H9 (cell line): ENCODE results near the gene SH3BP2. TPM values are rescaled to one million over a fixed set of nuclear protein-coding genes. Genes with fewer than 3 reads are reported as not detected.

Source experiments
- DNase-seq: peaks from one replicate; pipeline ENCODE4 v3.0.0-alpha.2; 2017
- H2AFZ ChIP-seq: one replicate; pipeline ENCODE4 v1.6.1; 2013; ENCODE audit warnings: mild to moderate bottlenecking, low read length, control low read depth, moderate library complexity
- H2AK5ac ChIP-seq: 2 replicates; pipeline ENCODE4 v1.6.1; 2013; ENCODE audit warnings: low read length, control low read depth, mixed read lengths; ENCODE audit not compliant: insufficient read length
- H2BK120ac ChIP-seq: one replicate; pipeline ENCODE4 v1.6.1; 2013; ENCODE audit warnings: low read depth, mild to moderate bottlenecking, low read length, control low read depth, inconsistent platforms; ENCODE audit not compliant: poor library complexity, severe bottlenecking
- H2BK12ac ChIP-seq: 2 replicates; pipeline ENCODE4 v1.6.1; 2013; ENCODE audit warnings: low read length, control low read depth, mixed read lengths, low read depth; ENCODE audit not compliant: insufficient read length
- H2BK15ac ChIP-seq: 2 replicates; pipeline ENCODE4 v1.6.1; 2013; ENCODE audit warnings: low read depth, low read length, control low read depth
- H2BK20ac ChIP-seq: one replicate; pipeline ENCODE4 v1.6.1; 2013; ENCODE audit warnings: low read depth, mild to moderate bottlenecking, low read length, control low read depth, inconsistent platforms; ENCODE audit not compliant: poor library complexity, severe bottlenecking
- H2BK5ac ChIP-seq: 2 replicates; pipeline ENCODE4 v1.6.1; 2013; ENCODE audit warnings: low read length, control low read depth, mixed read lengths; ENCODE audit not compliant: insufficient read length
- H3K14ac ChIP-seq: 2 replicates; pipeline ENCODE4 v1.6.1; 2013; ENCODE audit warnings: low read length, control low read depth; ENCODE audit not compliant: insufficient read depth
- H3K18ac ChIP-seq: 2 replicates; pipeline ENCODE4 v1.6.1; 2013; ENCODE audit warnings: low read depth, mild to moderate bottlenecking, mixed read lengths, low read length, control low read depth; ENCODE audit not compliant: insufficient read length
- H3K23ac ChIP-seq: 2 replicates; pipeline ENCODE4 v1.6.1; 2013; ENCODE audit warnings: low read length, control low read depth, mixed read lengths, low read depth; ENCODE audit not compliant: insufficient read length
- H3K23me2 ChIP-seq: 2 replicates; pipeline ENCODE4 v1.6.1; 2013; ENCODE audit warnings: low read depth, mild to moderate bottlenecking, mixed read lengths, low read length, control low read depth; ENCODE audit not compliant: insufficient read length, poor library complexity, severe bottlenecking
- H3K27ac ChIP-seq: 2 replicates; pipeline ENCODE4 v1.5.1; 2013; ENCODE audit warnings: low read length, control low read depth, mixed read lengths, low read depth; ENCODE audit not compliant: insufficient read length
- H3K27me3 ChIP-seq: 2 replicates; pipeline ENCODE4 v1.6.1; 2013; ENCODE audit warnings: low read length, control low read depth, inconsistent platforms; ENCODE audit not compliant: insufficient read depth
- H3K4ac ChIP-seq: 2 replicates; pipeline ENCODE4 v1.6.1; 2013; ENCODE audit warnings: low read depth, mild to moderate bottlenecking, control low read depth, inconsistent platforms, low read length, moderate library complexity
- H3K4me1 ChIP-seq: 2 replicates; pipeline ENCODE4 v1.6.1; 2013; ENCODE audit warnings: low read length, control low read depth, inconsistent platforms; ENCODE audit not compliant: insufficient read depth
- H3K4me2 ChIP-seq: 2 replicates; pipeline ENCODE4 v1.6.1; 2013; ENCODE audit warnings: low read length, control low read depth, mixed read lengths; ENCODE audit not compliant: insufficient read length, insufficient read depth
- H3K56ac ChIP-seq: 2 replicates; pipeline ENCODE4 v1.6.1; 2013; ENCODE audit warnings: low read depth, mild to moderate bottlenecking, mixed read lengths, low read length, control low read depth; ENCODE audit not compliant: insufficient read length
- H3K79me1 ChIP-seq: 2 replicates; pipeline ENCODE4 v1.6.1; 2013; ENCODE audit warnings: low read depth, mild to moderate bottlenecking, moderate library complexity, low read length, control low read depth, inconsistent platforms; ENCODE audit not compliant: insufficient read depth, poor library complexity, severe bottlenecking
- H3K79me2 ChIP-seq: 2 replicates; pipeline ENCODE4 v1.6.1; 2013; ENCODE audit warnings: low read length, control low read depth, inconsistent platforms; ENCODE audit not compliant: insufficient read depth
- H3K9ac ChIP-seq: 2 replicates; pipeline ENCODE4 v1.6.1; 2013; ENCODE audit warnings: low read length, control low read depth, mixed read lengths; ENCODE audit not compliant: insufficient read length; ENCODE audit errors: extremely low read depth
- H3K9me3 ChIP-seq: one replicate; pipeline ENCODE4 v1.6.1; 2013; ENCODE audit warnings: low read depth, low read length, inconsistent platforms; ENCODE audit not compliant: control insufficient read depth
- H3T11ph ChIP-seq: one replicate; pipeline ENCODE4 v1.6.1; 2013; ENCODE audit warnings: mild to moderate bottlenecking, low read length, control low read depth, inconsistent platforms
- H4K20me1 ChIP-seq: one replicate; pipeline ENCODE4 v1.6.1; 2013; ENCODE audit not compliant: control insufficient read depth, insufficient read length, insufficient read depth
- H4K5ac ChIP-seq: 2 replicates; pipeline ENCODE4 v1.6.1; 2013; ENCODE audit warnings: low read depth, mild to moderate bottlenecking, mixed read lengths, low read length, control low read depth; ENCODE audit not compliant: insufficient read length
- H4K8ac ChIP-seq: replicated peaks from 2 replicates; pipeline ENCODE4 v1.6.1; 2013; ENCODE audit warnings: low read length, control low read depth, mixed read lengths, low read depth; ENCODE audit not compliant: insufficient read length
- H4K91ac ChIP-seq: 2 replicates; pipeline ENCODE4 v1.6.1; 2013; ENCODE audit warnings: low read depth, mild to moderate bottlenecking, moderate library complexity, mixed read lengths, low read length, control low read depth; ENCODE audit not compliant: insufficient read length
- H3K27ac Mint-ChIP-seq, 3 experiments: 2 replicates in 2 of 3; 3 replicates in 1 of 3; pipeline ENCODE4 v1.8.0; 2020 to 2021; ENCODE audit warnings: mixed read lengths in 3 of 3, mild to moderate bottlenecking in 1 of 3, moderate library complexity in 1 of 3
- H3K27me3 Mint-ChIP-seq: 2 replicates; pipeline ENCODE4 v1.8.0; 2021; ENCODE audit warnings: low read depth, mild to moderate bottlenecking, moderate library complexity, mixed read lengths
- H3K36me3 Mint-ChIP-seq, 3 experiments: 2 replicates in 2 of 3; 3 replicates in 1 of 3; pipeline ENCODE4 v1.8.0; 2020 to 2021; ENCODE audit warnings: low read depth in 3 of 3, mixed read lengths in 3 of 3; ENCODE audit not compliant: insufficient read depth in 1 of 3
- H3K4me1 Mint-ChIP-seq, 2 experiments: 2 replicates each; pipeline ENCODE4 v1.8.0; 2020; ENCODE audit warnings: mixed read lengths in 2 of 2
- H3K4me3 Mint-ChIP-seq, 2 experiments: 2 replicates in 1 of 2; 3 replicates in 1 of 2; pipeline ENCODE4 v1.8.0; 2020 to 2021; ENCODE audit warnings: mild to moderate bottlenecking in 2 of 2, mixed read lengths in 2 of 2, moderate library complexity in 1 of 2
- H3K9me3 Mint-ChIP-seq, 2 experiments: 2 replicates in 1 of 2; 3 replicates in 1 of 2; pipeline ENCODE4 v1.8.0; 2020; ENCODE audit warnings: mild to moderate bottlenecking in 2 of 2, mixed read lengths in 2 of 2, moderate library complexity in 1 of 2
- CTCF ChIP-seq: fragments of 200-600 bp; sonication (generic); conservative IDR thresholded peaks from 3 replicates; pipeline ENCODE4 v1.8.0; 2021; ENCODE audit warnings: antibody characterized with exemption, mild to moderate bottlenecking
- WGBS: extraction: QIAGEN DNeasy Blood & Tissue Kit; methylation state at CpG from one replicate; pipeline ENCODE4 v1.1.7; 2013; ENCODE audit warnings: missing lambda C conversion rate, low lambda C conversion rate, mixed read lengths; ENCODE audit not compliant: insufficient read length; ENCODE audit errors: extremely low coverage; 5-methylcytosine and 5-hydroxymethylcytosine counted together
- total RNA-seq: library from RNA; stranded (reverse); gene quantifications from 2 replicates; pipeline ENCODE4 v1.2.1, GENCODE V29; 2021

SH3BP2 gene
- total RNA-seq, 1 experiment from 2014 or later: 37.6 TPM

GRCh38 chr4:2799971-2800690, 7.2 kb downstream of the SH3BP2 start:
- no peak for TF ChIP-seq CTCF
- Histone ChIP-seq H2BK12ac (no peak overlapping the region), H3K4ac (no peak overlapping the region), H3K18ac (no peak overlapping the region), H3K79me1 (no peaks in the 10 kb centered on the region), H2BK5ac (no peak overlapping the region), H3K14ac (no peak overlapping the region; the same call in 1 of the 2 replicates), H3K27me3 (no peaks in the 10 kb centered on the region), H4K91ac (no peak overlapping the region), H2BK15ac (no peak overlapping the region), H4K8ac (no peak overlapping the region), H2AK5ac (no peak overlapping the region), H4K20me1 (no peaks in the 10 kb centered on the region), H3K27ac (no peak overlapping the region), H4K5ac (no peak overlapping the region), H3K56ac (no peak overlapping the region), H3K23me2 (no peaks in the 10 kb centered on the region), H3K79me2 (no peaks in the 10 kb centered on the region), H3K9me3 (no peaks in the 10 kb centered on the region), H2AFZ (no peak overlapping the region), H3K23ac (no peak overlapping the region), H2BK20ac (no peak overlapping the region), H3K9ac (no peak overlapping the region), H3T11ph (no peak overlapping the region), H2BK120ac (no peak overlapping the region), H3K4me2 (no peak overlapping the region), H3K4me1 (no peaks in the 10 kb centered on the region)
- 0 out of 2 replicates have a peak, but pooled peaks cover 2% of the 10 kb centered on the region for H3K27me3 Mint-ChIP-seq
- H3K4me3 Mint-ChIP-seq: no peak overlapping the region
- H3K9me3 Mint-ChIP-seq: no peaks in the 10 kb centered on the region
- 0 out of 7 replicates have a peak, but pooled peaks cover 0 to 2% (median 0%) of the 10 kb centered on the region in 3 experiments for H3K36me3 Mint-ChIP-seq
- no CpG with 5 or more reads among the region's 23 CpGs for WGBS
- peaks cover 8 to 23% of the 10 kb centered on the region in 2 experiments for H3K4me1 Mint-ChIP-seq
- no peak overlapping the region for H3K27ac Mint-ChIP-seq
- DNase-seq: no peak
